K562 (cell line): ENCODE data around the gene TMCC1. TPM values are rescaled to one million over a fixed set of nuclear protein-coding genes. Genes with fewer than 3 reads are reported as not detected.

Experiments used
- ATAC-seq: fragments of 200-7000 bp; cut with Tn5 transposase; 3 replicates; pipeline ENCODE4 v1.9.1; 2020; ENCODE audit warnings: moderate library complexity
- BruUV-seq: library from RNA; stranded (reverse); fragments of 400-500 nt; replicated peaks from 2 replicates; lab custom pipeline; 2021; lab: Mats Ljungman, UMichigan
- CTCF ChIA-PET: fragments of 300-600 bp; formaldehyde crosslinking; extraction: SDS; loops from one replicate; lab custom pipeline; 2021; ENCODE audit warnings: low intra/inter-chr PET ratio; lab: Yijun Ruan, JAX
- POLR2A ChIA-PET: fragments of 300-600, 350-650 bp; sonication (Branson Sonifier 250); formaldehyde crosslinking; extraction: SDS; loops from one replicate; lab custom pipeline; 2021; ENCODE audit warnings: antibody characterized with exemption, inconsistent platforms; lab: Yijun Ruan, JAX
- DNase-seq, 4 experiments: peaks; one replicate each; pipeline versions ENCODE4 v3.0.0 to v3.0.0-alpha.2; 2011 to 2018; ENCODE audit warnings: low spot score in 3 of 4, mixed read lengths in 3 of 4; ENCODE audit errors: extremely low read depth in 1 of 4
- FAIRE-seq: peaks from 2 replicates; lab custom pipeline; 2011; peaks lifted over from hg19 to GRCh38; lab: Jason Lieb, UNC
- H2AFZ ChIP-seq: 2 replicates; pipeline ENCODE4 v1.6.0; 2011; ENCODE audit warnings: low read depth, low read length, control low read depth, inconsistent platforms
- H3K27ac ChIP-seq: fragments of 200-600 bp; 3 replicates; pipeline ENCODE4 v1.8.0; 2011; ENCODE audit warnings: low read depth, mild to moderate bottlenecking, control low read depth, inconsistent platforms, low read length, moderate library complexity, mixed read lengths; ENCODE audit errors: extremely low read depth
- H3K27me3 ChIP-seq, 2 experiments: fragments of 300-600 bp in 1 of 2; 2 replicates in 1 of 2; 3 replicates in 1 of 2; pipeline versions ENCODE4 v1.6.0 to v1.8.0; 2011; ENCODE audit warnings: inconsistent platforms in 2 of 2, low read length in 2 of 2, mild to moderate bottlenecking in 1 of 2, mixed read lengths in 1 of 2, moderate library complexity in 1 of 2; ENCODE audit not compliant: control insufficient read depth in 2 of 2, insufficient read depth in 2 of 2
- H3K36me3 ChIP-seq: fragments of 300-600 bp; 3 replicates; pipeline ENCODE4 v1.8.0; 2011; ENCODE audit warnings: mild to moderate bottlenecking, low read length, inconsistent platforms; ENCODE audit not compliant: control insufficient read depth, insufficient read depth
- H3K4me1 ChIP-seq, 2 experiments: fragments of 200-600 bp in 1 of 2; replicated peaks in 1 of 2; 2 replicates in 1 of 2; 3 replicates in 1 of 2; pipeline versions ENCODE4 v1.5.1 to v1.8.0; 2011; ENCODE audit warnings: inconsistent platforms in 2 of 2, low read length in 2 of 2, mild to moderate bottlenecking in 1 of 2, mixed read lengths in 1 of 2, moderate library complexity in 1 of 2; ENCODE audit not compliant: control insufficient read depth in 2 of 2, insufficient read depth in 2 of 2
- H3K4me2 ChIP-seq: 2 replicates; pipeline ENCODE4 v1.6.1; 2011; ENCODE audit warnings: low read length, control low read depth, inconsistent platforms, mixed read lengths; ENCODE audit not compliant: insufficient read depth
- H3K4me3 ChIP-seq: fragments of 200-600 bp; sonication (generic), shearing (Covaris generic); 2 replicates; pipeline ENCODE4 v1.5.1; 2016; ENCODE audit warnings: control low read depth, inconsistent platforms
- H3K79me2 ChIP-seq: fragments of 200-600 bp; 3 replicates; pipeline ENCODE4 v1.8.0; 2011; ENCODE audit warnings: low read length, inconsistent platforms; ENCODE audit not compliant: control insufficient read depth, insufficient read depth
- H3K9ac ChIP-seq, 2 experiments: 2 replicates each; pipeline versions ENCODE4 v1.6.0 to v1.6.1; 2011; ENCODE audit warnings: low read depth in 2 of 2, low read length in 2 of 2, control low read depth in 1 of 2, inconsistent platforms in 1 of 2, mild to moderate bottlenecking in 1 of 2, mixed read lengths in 1 of 2; ENCODE audit not compliant: insufficient read depth in 1 of 2
- H3K9me1 ChIP-seq: one replicate; pipeline ENCODE4 v1.6.0; 2011; ENCODE audit warnings: inconsistent platforms, mild to moderate bottlenecking, low read length, moderate library complexity; ENCODE audit not compliant: control insufficient read depth, insufficient read depth
- H3K9me3 ChIP-seq: replicated peaks from 2 replicates; pipeline ENCODE4 v1.5.1; 2011; ENCODE audit warnings: low read depth, low read length, inconsistent platforms; ENCODE audit not compliant: control insufficient read depth, insufficient read depth
- H4K20me1 ChIP-seq: replicated peaks from 2 replicates; pipeline ENCODE4 v1.6.1; 2011; ENCODE audit warnings: low read length, inconsistent platforms, mixed read lengths; ENCODE audit not compliant: control insufficient read depth, insufficient read depth
- CTBP1 ChIP-seq: fragments of 450-650 bp; IDR thresholded peaks from 2 replicates; pipeline ENCODE4 v1.6.1; 2016; ENCODE audit warnings: borderline replicate concordance
- ESRRA ChIP-seq: fragments of 450-650 bp; IDR thresholded peaks from 2 replicates; pipeline ENCODE4 v1.6.1; 2014; ENCODE audit warnings: low read depth, mild to moderate bottlenecking, moderate library complexity, borderline replicate concordance
- FIP1L1 ChIP-seq: fragments of 200-400 bp; formaldehyde crosslinking; IDR thresholded peaks from 2 replicates; pipeline ENCODE4 v1.6.1; 2018; ENCODE audit warnings: mild to moderate bottlenecking, low read depth, low read length; ENCODE audit not compliant: poor library complexity, severe bottlenecking
- FOSL1 ChIP-seq: fragments of 200-800 bp; sonication (Bioruptor generic); conservative IDR thresholded peaks from 2 replicates; pipeline ENCODE4 v1.6.1; 2016; ENCODE audit warnings: missing genetic modification characterization, missing compliant biosample characterization
- HES1 ChIP-seq: fragments of 450-650 bp; IDR thresholded peaks from 2 replicates; pipeline ENCODE4 v1.6.1; 2016; ENCODE audit warnings: low read depth, mild to moderate bottlenecking, moderate library complexity
- KDM1A ChIP-seq, 2 experiments: fragments of 450-650 bp; IDR thresholded peaks; 2 replicates each; pipeline ENCODE4 v1.6.1; 2016; ENCODE audit warnings: mild to moderate bottlenecking in 2 of 2
- MEF2D ChIP-seq: conservative IDR thresholded peaks from 2 replicates; pipeline ENCODE4 v1.6.1; 2016; ENCODE audit warnings: low read depth, missing genetic modification characterization, missing compliant biosample characterization
- PTRF ChIP-seq: fragments of 450-650 bp; IDR thresholded peaks from 2 replicates; pipeline ENCODE4 v1.6.1; 2016; ENCODE audit warnings: mild to moderate bottlenecking, missing genetic modification characterization, missing compliant biosample characterization
- TAF15 ChIP-seq: fragments of 200-400 bp; formaldehyde crosslinking; IDR thresholded peaks from 2 replicates; pipeline ENCODE4 v1.6.1; 2017; ENCODE audit warnings: mild to moderate bottlenecking, low read depth, low read length, moderate library complexity
- TEAD4 ChIP-seq, 2 experiments: sonication (generic) in 1 of 2; formaldehyde crosslinking in 1 of 2; IDR thresholded peaks; 2 replicates each; pipeline versions ENCODE4 v1.6.1 to v1.8.0; 2012 to 2022; ENCODE audit warnings: borderline replicate concordance in 1 of 2, inconsistent platforms in 1 of 2, low read length in 1 of 2, mild to moderate bottlenecking in 1 of 2, missing genetic modification reagents in 1 of 2
- THRAP3 ChIP-seq: fragments of 450-650 bp; IDR thresholded peaks from 2 replicates; pipeline ENCODE4 v1.6.1; 2016; ENCODE audit warnings: mild to moderate bottlenecking, inconsistent platforms, borderline replicate concordance
- ZKSCAN8 ChIP-seq: fragments of 200-800 bp; sonication (Bioruptor generic); IDR thresholded peaks from 2 replicates; pipeline ENCODE4 v1.6.1; 2016; ENCODE audit warnings: missing genetic modification characterization, missing compliant biosample characterization
- ZNF277 ChIP-seq: fragments of 250-450 bp; sonication (Bioruptor Pico); IDR thresholded peaks from 2 replicates; pipeline ENCODE4 v1.8.0; 2022; ENCODE audit warnings: inconsistent platforms, mild to moderate bottlenecking, moderate library complexity, borderline replicate concordance
- WGBS: fragments of 100-300 bp; shearing (Covaris generic); methylation state at CpG from one replicate; pipeline ENCODE4 v1.1.6; 2016; ENCODE audit warnings: low coverage, mixed read lengths; ENCODE audit not compliant: insufficient coverage; ENCODE audit errors: missing lambda C conversion rate; 5-methylcytosine and 5-hydroxymethylcytosine counted together
- in situ Hi-C: fragments of 300-500 bp; cut with MboI; formaldehyde crosslinking; loops from 4 replicates; pipeline ENCODE4 v1.15.0; 2018; ENCODE audit warnings: inconsistent platforms, mixed read lengths
- intact Hi-C: fragments of 100-400 bp; cut with micrococcal nuclease; formaldehyde crosslinking; loops from 2 replicates; pipeline ENCODE4 v1.14.2; 2022
- polyA plus RNA-seq, 8 experiments: library from polyadenylated mRNA; depleted of rRNA in 4 of 8; stranded (reverse) in 5 of 8; unstranded in 3 of 8; fragments of >200 nt; fragmentation: Nextera tagmentation in 2 of 8; fragmentation: Illumina TruSeq in 1 of 8; extraction: Ambion mirVana in 2 of 8; extraction: Trizol in 1 of 8; gene quantifications; 2 replicates each; pipeline versions ENCODE4 v1.2.1 to v1.2.3, GENCODE V29; 2011 to 2014; ENCODE audit warnings: inconsistent platforms in 1 of 8, missing spikeins in 1 of 8
- total RNA-seq, 7 experiments: library from RNA; depleted of rRNA in 6 of 7; stranded (reverse); fragments of >200 nt in 6 of 7; fragmentation: Illumina TruSeq in 2 of 7; extraction: Trizol in 2 of 7; gene quantifications; 2 replicates each; pipeline versions ENCODE4 v1.2.1 to v1.2.3, GENCODE V29; 2011 to 2021; ENCODE audit warnings: low replicate concordance in 1 of 7

Gene TMCC1
- total and polyA plus RNA-seq, 9 of the 15 experiments (the other 6 are each of a cell fraction or from before 2014, with no cell fraction given), result 0.89 to 8.7 (median 4.0) TPM

- H3K79me2 ChIP-seq, result peaks cover 20% of the 10 kb centered on the region
- in situ Hi-C loops, result no loop called here
- H3K4me2 ChIP-seq, result no peak overlapping the region
Observed at GRCh38 chr3:129888771-129889170, 4.7 kb downstream of the TMCC1 start.

More at GRCh38 chr3:129888771-129889170, 4.7 kb downstream of the TMCC1 start:
- H3K9me3 ChIP-seq, result no peaks in the 10 kb centered on the region
- ChIA-PET CTCF (no interaction called here), POLR2A (interaction anchor here (1.2 kb wide), 1 partner anchor 21 kb away, joined by 4 read pairs; no protein-coding TSS in a partner anchor)
- 0 out of 3 replicates have a peak, but pooled peaks cover 5% of the 10 kb centered on the region for H3K36me3 ChIP-seq
- H3K4me1 ChIP-seq, result peaks cover 4 to 9% of the 10 kb centered on the region in 2 experiments; a peak in 4 of 5 replicates
- no peak overlapping the region for H3K27ac ChIP-seq
- TF ChIP-seq FIP1L1 (no peak), FOSL1 (tag) (peak; percentile 73), THRAP3 (no peak), TAF15 (no peak), HES1 (0 out of 2 replicates have a peak, but pooled peaks have one; percentile 23), ZKSCAN8 (no peak), PTRF (tag) (no peak), CTBP1 (0 out of 2 replicates have a peak, but pooled peaks have one; percentile 26), TEAD4 (IDR thresholded peaks at IDR 0.05; ENCODE audit: low read length) (peak; percentile 64; the same call in 1 of the 2 replicates), TEAD4 (CRISPR knock-in tag; IDR thresholded peaks at IDR 0.05; ENCODE audit: borderline replicate concordance) (no peak), ESRRA (peak; percentile 57; the same call in 1 of the 2 replicates), ZNF277 (CRISPR knock-in tag) (no peak), KDM1A (IDR thresholded peaks at IDR 0.05) (peak in 1 of 2 experiments; percentile 46; a peak in 2 of 4 replicates), MEF2D (tag) (0 out of 2 replicates have a peak, but pooled peaks have one; percentile 26)
- DNase-seq, result peak in 1 of 4 experiments; percentile 6
- no peak overlapping the region for H3K4me3 ChIP-seq
- H4K20me1 ChIP-seq, result no peaks in the 10 kb centered on the region
- no TSS peak for BruUV-seq
- intact Hi-C loops, result no loop called here
- WGBS, result 34% methylated on average over 3 of the region's 5 CpGs
- no peaks in the 10 kb centered on the region for H3K9me1 ChIP-seq
- ATAC-seq, result no peak
- H2AFZ ChIP-seq, result no peak overlapping the region
- no peak overlapping the region; a peak in 1 of 4 replicates for H3K9ac ChIP-seq
- H3K27me3 ChIP-seq, result no peaks in the 10 kb centered on the region
- FAIRE-seq, result no peak
